Gastroesophageal sphincter (tissue), 4 donors: ENCODE measurements around the gene PGM1. TPM values are rescaled to one million over a fixed set of nuclear protein-coding genes. Genes with fewer than 3 reads are reported as not detected.

Experiments used
- ATAC-seq: fragments of 150-250 bp; one replicate; pipeline ENCODE4 v1.9.1; 2016; ENCODE audit warnings: mild to moderate bottlenecking, moderate library complexity
- H3K27ac ChIP-seq, 4 donors: fragments of 200-600 bp; sonication (generic) in 3 of 4; 1 replicate in 3 of 4; 2 replicates in 1 of 4; pipeline ENCODE4 v1.5.1; 2016 to 2019
- H3K27me3 ChIP-seq: fragments of 200-600 bp; sonication (generic); one replicate; pipeline ENCODE4 v1.5.1; 2019
- H3K36me3 ChIP-seq, 2 donors: fragments of 200-600 bp; sonication (generic); one replicate each; pipeline ENCODE4 v1.5.1; 2019; ENCODE audit warnings: control low read depth in 1 of 2
- H3K4me1 ChIP-seq, 3 donors: fragments of 200-600 bp; sonication (generic); 1 replicate in 2 of 3; 2 replicates in 1 of 3; pipeline ENCODE4 v1.5.1; 2016 to 2019; ENCODE audit warnings: control low read depth in 2 of 3
- H3K4me3 ChIP-seq, 2 donors: fragments of 200-600 bp; sonication (generic); one replicate each; pipeline ENCODE4 v1.5.1; 2019; ENCODE audit warnings: mild to moderate bottlenecking in 1 of 2, moderate library complexity in 1 of 2
- H3K9me3 ChIP-seq, 3 donors: fragments of 200-600 bp; sonication (generic); one replicate each; pipeline ENCODE4 v1.5.1; 2017 to 2019; ENCODE audit warnings: control low read depth in 2 of 3
- CTCF ChIP-seq, 4 experiments: fragments of 200-600 bp in 2 of 4; fragments of 450-650 bp in 2 of 4; sonication (generic) in 1 of 4; IDR thresholded peaks; one replicate each; pipeline ENCODE4 v1.5.1; 2017 to 2019; ENCODE audit warnings: antibody characterized with exemption in 4 of 4, mild to moderate bottlenecking in 2 of 4, moderate library complexity in 2 of 4
- EP300 ChIP-seq: sonication (generic); formaldehyde crosslinking; IDR thresholded peaks from one replicate; pipeline ENCODE4 v1.6.1; 2017; ENCODE audit warnings: antibody characterized with exemption, mild to moderate bottlenecking
- POLR2A ChIP-seq, 2 donors: fragments of 450-650 bp; IDR thresholded peaks; one replicate each; pipeline ENCODE4 v1.6.1; 2017; ENCODE audit warnings: antibody characterized with exemption in 2 of 2, mild to moderate bottlenecking in 2 of 2, moderate library complexity in 1 of 2
- POLR2AphosphoS5 ChIP-seq: sonication (generic); formaldehyde crosslinking; IDR thresholded peaks from one replicate; pipeline ENCODE4 v1.6.1; 2017; ENCODE audit warnings: antibody characterized with exemption
- WGBS, 2 donors: methylation state at CpG; one replicate each; pipeline ENCODE4 v1.1.5; 2018; ENCODE audit warnings: low coverage in 1 of 2; 5-methylcytosine and 5-hydroxymethylcytosine counted together
- total RNA-seq, 4 donors: library from RNA; depleted of rRNA; stranded (reverse); fragments of >200 nt; gene quantifications; one replicate each; pipeline ENCODE4 v1.1.0, GENCODE V29; 2016

PGM1 gene
- total RNA-seq, 4 donors from 2014 or later: 40.0 to 95.6 (median 61.4) TPM

GRCh38 chr1:63691701-63692425, 98.7 kb downstream of the PGM1 start:
- H3K27ac ChIP-seq: peak overlapping the region in 2 of 4 donors; percentile 36 to 49
- H3K27me3 ChIP-seq: no peaks in the 10 kb centered on the region
- peak; percentile 91 for ATAC-seq
- no peak overlapping the region for H3K4me3 ChIP-seq
- H3K36me3 ChIP-seq: no peaks in the 10 kb centered on the region
- TF ChIP-seq CTCF (IDR thresholded peaks at IDR 0.05) (peak; percentile 33 to 87 (median 72)), EP300 (no peak), POLR2AphosphoS5 (peak; percentile 90)
- 1 to 14% methylated on average over 6 of the region's 6 CpGs for WGBS, 2 donors
- H3K4me1 ChIP-seq: peaks cover 0 to 27% (median 0%) of the 10 kb centered on the region in 3 donors
- no peaks in the 10 kb centered on the region for H3K9me3 ChIP-seq

DNA sequence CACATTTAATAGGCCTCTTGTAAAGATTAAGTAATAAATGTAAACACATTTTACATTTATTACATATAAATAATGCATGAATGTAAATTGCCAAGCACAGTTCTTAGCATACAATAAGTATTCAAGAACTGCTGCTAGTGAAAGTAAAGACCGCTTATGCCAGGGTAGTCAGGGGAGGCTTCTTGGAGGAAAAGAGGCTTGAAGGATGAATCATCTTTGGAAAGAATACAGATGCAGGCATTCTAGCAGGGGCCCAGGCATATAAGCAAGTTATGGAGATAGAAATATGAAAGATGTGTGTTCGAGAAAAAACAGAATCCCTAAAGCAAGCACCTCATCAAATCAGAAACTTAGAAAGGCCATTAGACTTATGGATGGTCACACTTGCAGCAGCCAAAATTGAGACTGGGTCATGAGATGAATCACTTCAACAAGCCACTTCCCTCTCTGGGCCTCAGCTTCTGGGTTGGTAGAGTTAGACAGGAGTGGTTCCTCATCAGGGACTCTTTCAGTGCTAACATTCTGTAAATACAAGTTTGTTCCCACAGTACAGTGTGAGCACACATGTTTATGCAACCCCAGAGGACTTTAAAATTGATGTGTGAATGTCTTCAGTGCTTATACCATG, 100.8 kb downstream of the PGM1 start:
- Histone ChIP-seq H3K9me3 (no peaks in the 10 kb centered on the region), H3K27ac (no peak overlapping the region), H3K27me3 (no peaks in the 10 kb centered on the region), H3K36me3 (no peaks in the 10 kb centered on the region), H3K4me1 (peaks cover 0 to 43% (median 0%) of the 10 kb centered on the region in 3 donors), H3K4me3 (no peak overlapping the region)
- 74 to 93% methylated on average over 2 of the region's 2 CpGs for WGBS, 2 donors
- no peak for TF ChIP-seq EP300
- TF ChIP-seq CTCF (IDR thresholded peaks at IDR 0.05): no peak
- no peak for TF ChIP-seq POLR2AphosphoS5
- no peak for TF ChIP-seq POLR2A (IDR thresholded peaks at IDR 0.05)
- ATAC-seq: no peak

DNA sequence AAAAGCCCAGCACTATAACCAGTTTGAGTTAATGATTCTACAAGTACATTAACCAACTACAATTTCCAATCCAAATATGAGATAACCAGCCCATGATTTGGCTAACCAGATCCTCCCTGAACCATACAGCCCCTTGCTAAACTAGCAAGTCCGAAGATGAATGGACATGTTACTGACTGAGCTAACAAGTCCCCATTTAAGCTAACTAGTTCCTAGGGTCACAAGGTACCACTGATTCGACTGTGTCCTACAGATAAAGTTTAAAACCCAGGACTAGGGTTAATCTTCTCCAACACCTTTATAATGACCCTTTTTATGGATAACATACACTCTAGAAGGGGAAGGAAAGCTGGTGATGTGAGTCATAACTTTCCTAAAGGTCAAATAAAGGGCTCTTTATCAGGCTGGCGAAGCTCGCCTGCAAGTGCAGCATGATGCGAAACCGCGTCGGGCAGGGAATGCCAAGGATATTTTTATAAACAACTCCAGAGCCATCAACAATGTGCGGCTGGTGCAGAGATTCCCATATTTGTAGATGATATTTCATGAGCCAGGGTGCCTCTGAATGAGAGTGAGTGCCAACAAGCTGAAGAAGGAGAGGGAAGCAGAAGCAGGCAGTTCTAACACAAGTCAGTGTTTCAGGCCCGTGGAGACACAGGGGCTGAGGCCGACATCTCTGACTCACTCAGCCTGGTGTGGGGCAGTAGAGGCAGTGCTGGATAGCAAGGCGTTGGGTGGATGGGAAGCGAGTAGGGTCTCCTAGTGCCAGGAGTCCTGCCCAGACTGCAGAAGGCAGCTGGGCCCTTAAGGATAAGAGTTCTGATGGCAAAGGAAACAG, 105.0 kb downstream of the PGM1 start:
- Histone ChIP-seq H3K4me3 (no peak overlapping the region), H3K36me3 (no peaks in the 10 kb centered on the region), H3K9me3 (no peaks in the 10 kb centered on the region), H3K4me1 (peaks cover 0 to 38% (median 0%) of the 10 kb centered on the region in 3 donors), H3K27ac (peak overlapping the region; percentile 63 to 78 (median 68)), H3K27me3 (no peaks in the 10 kb centered on the region)
- WGBS, 2 donors: 52 to 61% methylated on average over 7 to 12 of the region's 13 CpGs
- ATAC-seq: peak; percentile 73
- TF ChIP-seq POLR2AphosphoS5 (peak; percentile 90), CTCF (IDR thresholded peaks at IDR 0.05) (no peak), EP300 (peak; percentile 78), POLR2A (IDR thresholded peaks at IDR 0.05) (no peak)

GRCh38 chr1:63701187-63701586, 108.0 kb downstream of the PGM1 start:
- Histone ChIP-seq H3K27ac (no peak overlapping the region), H3K27me3 (no peaks in the 10 kb centered on the region), H3K4me1 (peaks cover 0 to 40% (median 0%) of the 10 kb centered on the region in 3 donors), H3K36me3 (no peaks in the 10 kb centered on the region), H3K4me3 (no peak overlapping the region), H3K9me3 (no peaks in the 10 kb centered on the region)
- no peak for ATAC-seq
- 92 to 93% methylated on average over 5 to 6 of the region's 6 CpGs for WGBS, 2 donors
- TF ChIP-seq CTCF (IDR thresholded peaks at IDR 0.05): no peak
- no peak for TF ChIP-seq POLR2A (IDR thresholded peaks at IDR 0.05)
- TF ChIP-seq POLR2AphosphoS5: no peak
- TF ChIP-seq EP300: no peak
